HFF-Myc (cell line): Measurements from ENCODE around the gene TIMM44.

Experiments used
- DNase-seq: peaks from one replicate; pipeline ENCODE4 v3.0.0-alpha.2; 2011; ENCODE audit warnings: low read depth; ENCODE audit errors: extremely low read depth
- H3K4me3 ChIP-seq: replicated peaks from 2 replicates; pipeline ENCODE4 v1.5.1; 2011; ENCODE audit warnings: low read depth, mild to moderate bottlenecking, control low read depth, low read length
- TF ChIP-seq, protein P1 (sequence below): IDR thresholded peaks from 2 replicates; pipeline ENCODE4 v1.5.1; 2012; ENCODE audit warnings: mild to moderate bottlenecking, low read depth, low read length, control low read depth; ENCODE audit errors: missing control alignments

The TIMM44 gene

DNA sequence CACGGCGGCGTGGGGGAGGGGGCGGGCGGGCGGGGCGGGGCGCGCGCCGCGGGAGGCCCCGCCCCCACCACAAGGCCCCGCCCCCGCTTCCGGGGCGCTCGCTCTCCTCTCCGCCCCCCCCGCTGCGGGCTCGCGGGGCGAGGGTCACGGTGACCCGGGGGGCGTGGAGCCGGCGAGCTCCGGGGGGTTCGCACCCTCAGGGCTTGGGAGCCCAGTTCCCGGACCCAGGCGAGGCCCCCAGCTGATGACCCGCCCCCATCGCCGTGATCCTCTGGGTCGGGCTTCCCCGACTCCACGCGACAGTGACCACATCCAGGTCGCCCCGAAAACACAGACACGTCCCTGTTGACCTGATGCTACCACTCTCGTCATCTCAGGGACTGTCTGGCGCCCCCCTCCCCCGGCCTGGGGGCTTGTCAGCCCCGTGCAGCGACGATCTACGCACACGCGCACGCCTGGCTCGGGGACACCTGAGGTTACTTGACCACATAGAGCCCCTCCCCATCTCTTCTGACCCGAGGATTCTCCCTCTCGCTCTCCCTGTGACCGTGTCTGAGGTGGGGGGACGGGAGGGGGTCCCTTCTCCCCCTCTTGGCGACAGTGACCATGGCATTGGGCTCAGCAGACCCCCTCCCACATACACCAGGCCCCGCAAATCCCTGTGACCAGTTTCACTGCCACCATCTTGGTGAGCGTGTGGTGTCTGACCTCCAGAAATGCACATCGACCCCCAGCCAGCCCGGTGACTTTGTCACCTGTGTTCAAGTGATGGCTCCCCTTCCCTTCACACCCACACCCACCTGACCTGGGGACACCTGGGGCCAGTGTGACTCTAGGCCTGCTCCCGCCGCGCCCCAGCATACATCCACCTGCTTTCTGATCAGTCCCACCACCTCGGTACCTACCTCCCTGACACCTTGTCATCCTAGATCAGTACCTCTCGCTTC lies 39.1 kb downstream of the TIMM44 start:
- no peak for DNase-seq
- TF ChIP-seq, protein P1, sequence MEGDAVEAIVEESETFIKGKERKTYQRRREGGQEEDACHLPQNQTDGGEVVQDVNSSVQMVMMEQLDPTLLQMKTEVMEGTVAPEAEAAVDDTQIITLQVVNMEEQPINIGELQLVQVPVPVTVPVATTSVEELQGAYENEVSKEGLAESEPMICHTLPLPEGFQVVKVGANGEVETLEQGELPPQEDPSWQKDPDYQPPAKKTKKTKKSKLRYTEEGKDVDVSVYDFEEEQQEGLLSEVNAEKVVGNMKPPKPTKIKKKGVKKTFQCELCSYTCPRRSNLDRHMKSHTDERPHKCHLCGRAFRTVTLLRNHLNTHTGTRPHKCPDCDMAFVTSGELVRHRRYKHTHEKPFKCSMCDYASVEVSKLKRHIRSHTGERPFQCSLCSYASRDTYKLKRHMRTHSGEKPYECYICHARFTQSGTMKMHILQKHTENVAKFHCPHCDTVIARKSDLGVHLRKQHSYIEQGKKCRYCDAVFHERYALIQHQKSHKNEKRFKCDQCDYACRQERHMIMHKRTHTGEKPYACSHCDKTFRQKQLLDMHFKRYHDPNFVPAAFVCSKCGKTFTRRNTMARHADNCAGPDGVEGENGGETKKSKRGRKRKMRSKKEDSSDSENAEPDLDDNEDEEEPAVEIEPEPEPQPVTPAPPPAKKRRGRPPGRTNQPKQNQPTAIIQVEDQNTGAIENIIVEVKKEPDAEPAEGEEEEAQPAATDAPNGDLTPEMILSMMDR: no peak
- peak overlapping the region; percentile 94 for H3K4me3 ChIP-seq

DNA sequence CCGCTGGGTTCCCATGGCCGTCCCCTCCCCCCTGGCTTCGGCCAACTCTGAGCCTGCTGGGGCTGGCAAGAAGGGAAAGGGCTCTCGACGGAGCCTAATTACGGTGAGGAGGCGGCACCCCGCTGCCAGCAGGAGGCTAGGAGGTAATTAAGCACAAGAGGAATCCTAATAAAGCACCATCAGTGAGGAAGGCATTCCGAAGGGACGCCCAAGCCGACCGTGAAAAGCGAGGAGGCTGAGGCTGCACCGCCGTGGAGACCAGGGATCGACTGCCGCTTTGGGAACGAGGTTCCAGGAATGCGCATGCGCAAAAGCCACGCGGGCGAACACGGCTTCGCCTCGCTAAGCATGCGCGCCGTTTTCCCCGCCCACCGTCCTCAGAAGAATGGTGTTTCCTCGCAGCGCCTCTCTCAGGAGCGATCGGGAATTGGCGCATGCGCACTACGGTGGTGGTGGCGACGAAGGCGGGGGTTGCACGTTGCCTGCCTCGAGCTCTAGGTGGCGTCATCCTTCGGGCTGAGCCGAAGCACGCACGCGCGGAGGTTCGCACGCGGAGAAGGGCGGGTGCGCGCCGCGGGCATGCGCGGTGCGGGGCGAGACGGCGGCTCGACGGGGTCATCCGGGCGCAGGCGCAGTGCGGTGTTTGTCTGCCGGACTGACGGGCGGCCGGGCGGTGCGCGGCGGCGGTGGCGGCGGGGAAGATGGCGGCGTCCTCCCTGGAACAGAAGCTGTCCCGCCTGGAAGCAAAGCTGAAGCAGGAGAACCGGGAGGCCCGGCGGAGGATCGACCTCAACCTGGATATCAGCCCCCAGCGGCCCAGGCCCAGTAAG lies 40.0 kb downstream of the TIMM44 start, which contains the start of gene MAP2K7:
TSS of gene MAP2K7 (plus strand) at position 634 of the 830 bp plus-strand sequence. CDS start at position 702, 68 bp downstream.
- TF ChIP-seq, protein P1: peak; percentile 50
- peak within 1 kb of the TSS; percentile 94 for H3K4me3 ChIP-seq
- DNase-seq: peak; percentile 99

DNA sequence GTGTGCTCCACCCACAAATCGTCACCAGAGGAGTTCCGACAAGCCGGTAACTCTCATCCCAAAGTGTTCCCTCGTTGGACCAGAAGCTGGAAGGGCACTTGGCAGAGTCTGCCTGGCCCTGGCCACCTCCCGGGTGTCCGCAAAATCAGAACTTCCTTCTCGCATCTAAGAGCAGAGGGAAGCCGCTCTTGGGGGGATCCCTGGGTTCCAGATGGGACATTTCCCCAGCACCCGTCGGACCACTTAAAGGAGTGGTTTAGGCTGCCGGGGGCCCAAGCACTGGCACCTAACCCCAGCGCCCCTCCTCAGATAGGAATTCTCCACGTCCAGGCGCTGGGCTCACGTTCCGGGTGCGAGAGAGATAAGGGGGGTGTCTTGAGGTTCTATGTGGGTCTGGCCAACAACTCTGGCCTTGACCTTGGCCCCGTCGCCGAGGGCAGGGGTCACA lies 40.6 kb downstream of the TIMM44 start:
- peak overlapping the region; percentile 94 for H3K4me3 ChIP-seq
- no peak for DNase-seq
- TF ChIP-seq, protein P1: no peak

DNA sequence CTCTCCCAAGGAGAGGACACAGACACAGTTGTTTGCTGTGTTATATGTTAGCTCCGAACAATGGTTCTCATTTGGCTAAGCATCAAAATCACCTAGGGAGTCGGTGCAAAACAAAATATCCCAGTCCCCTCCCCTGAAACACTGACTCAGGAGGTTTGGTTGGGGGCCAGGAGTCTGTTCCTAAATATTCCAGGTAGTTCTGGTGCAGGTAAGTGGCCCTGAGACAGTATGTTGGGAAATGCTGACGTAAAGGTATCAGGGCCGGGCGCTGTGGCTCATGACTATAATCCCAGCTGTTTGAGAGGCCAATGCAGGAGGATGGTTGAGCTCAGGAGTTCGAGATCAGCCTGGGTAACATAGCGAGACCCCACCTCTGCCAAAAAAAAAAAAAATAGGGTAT lies 42.1 kb downstream of the TIMM44 start:
- TF ChIP-seq, protein P1: no peak
- no peak overlapping the region for H3K4me3 ChIP-seq
- no peak for DNase-seq

DNA sequence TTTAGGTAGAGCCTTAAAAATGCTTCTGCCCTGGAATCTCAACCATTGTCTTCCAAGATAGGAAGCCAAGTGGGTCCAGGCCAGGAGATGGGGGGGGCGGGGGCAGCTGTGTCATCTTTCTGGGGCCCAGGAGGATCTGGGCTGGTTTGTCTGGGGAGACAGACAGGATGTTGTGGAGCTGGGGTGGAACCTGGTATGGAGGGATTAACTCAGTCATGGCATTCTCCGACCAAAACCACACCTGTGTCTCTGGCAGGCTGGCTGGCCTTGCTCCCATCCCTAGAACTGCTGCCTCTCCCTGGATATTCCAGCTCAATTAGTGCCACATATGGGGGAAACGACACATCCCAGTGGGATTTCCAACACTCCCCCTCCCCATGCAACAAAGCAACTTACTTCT lies 42.5 kb downstream of the TIMM44 start:
- DNase-seq: no peak
- TF ChIP-seq, protein P1: no peak
- no peak overlapping the region for H3K4me3 ChIP-seq

DNA sequence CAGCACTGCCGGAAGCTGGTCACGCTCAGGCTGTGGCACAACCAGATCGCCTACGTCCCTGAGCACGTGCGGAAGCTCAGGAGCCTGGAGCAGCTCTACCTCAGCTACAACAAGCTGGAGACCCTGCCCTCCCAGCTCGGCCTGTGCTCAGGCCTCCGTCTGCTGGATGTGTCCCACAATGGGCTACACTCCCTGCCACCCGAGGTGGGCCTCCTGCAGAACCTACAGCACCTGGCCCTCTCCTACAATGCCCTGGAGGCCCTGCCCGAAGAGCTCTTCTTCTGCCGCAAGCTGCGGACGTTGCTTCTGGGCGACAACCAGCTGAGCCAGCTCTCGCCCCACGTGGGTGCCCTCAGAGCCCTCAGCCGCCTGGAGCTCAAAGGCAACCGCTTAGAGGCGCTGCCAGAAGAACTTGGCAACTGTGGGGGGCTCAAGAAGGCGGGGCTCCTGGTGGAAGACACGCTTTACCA lies 43.0 kb downstream of the TIMM44 start:
- no peak overlapping the region for H3K4me3 ChIP-seq
- DNase-seq: no peak
- TF ChIP-seq, protein P1: no peak
